HFFc6 (cell line): ENCODE results near the gene NR2C2AP. TPM values are rescaled to one million over a fixed set of nuclear protein-coding genes. Genes with fewer than 3 reads are reported as not detected.

Experiments used
- DNase-seq: peaks from one replicate; pipeline ENCODE4 v3.0.0-alpha.2; 2018
- H3K27ac Mint-ChIP-seq: 2 replicates; pipeline ENCODE4 v1.8.0; 2020; ENCODE audit warnings: mild to moderate bottlenecking, mixed read lengths
- H3K27me3 Mint-ChIP-seq: 2 replicates; pipeline ENCODE4 v1.8.0; 2021; ENCODE audit warnings: mild to moderate bottlenecking, moderate library complexity, mixed read lengths; ENCODE audit not compliant: insufficient read depth
- H3K36me3 Mint-ChIP-seq: 2 replicates; pipeline ENCODE4 v1.8.0; 2021; ENCODE audit warnings: low read depth, mixed read lengths
- H3K4me1 Mint-ChIP-seq: 2 replicates; pipeline ENCODE4 v1.8.0; 2020; ENCODE audit warnings: low read depth, mixed read lengths
- H3K4me3 Mint-ChIP-seq: 2 replicates; pipeline ENCODE4 v1.8.0; 2020; ENCODE audit warnings: mild to moderate bottlenecking, moderate library complexity, mixed read lengths
- H3K9me3 Mint-ChIP-seq: 2 replicates; pipeline ENCODE4 v1.8.0; 2020; ENCODE audit warnings: mild to moderate bottlenecking, mixed read lengths
- total RNA-seq, 6 experiments: library from RNA; stranded (reverse); fragmentation: NEBNext Ultra II Directional; extraction: Animal tissue kit (Norgen Biotek cat#: 25700); gene quantifications; 2 replicates in 1 of 6; 3 replicates in 5 of 6; pipeline ENCODE4 v1.2.3, GENCODE V29; 2021
- TF ChIP-seq, protein P1 (sequence below): fragments of 200-600 bp; sonication (generic); IDR thresholded peaks from 2 replicates; pipeline ENCODE4 v1.5.0; 2021; ENCODE audit warnings: antibody characterized with exemption, mild to moderate bottlenecking

NR2C2AP gene
- total RNA-seq, 6 experiments from 2014 or later = 6.5 to 12.8 (median 9.3) TPM

DNA sequence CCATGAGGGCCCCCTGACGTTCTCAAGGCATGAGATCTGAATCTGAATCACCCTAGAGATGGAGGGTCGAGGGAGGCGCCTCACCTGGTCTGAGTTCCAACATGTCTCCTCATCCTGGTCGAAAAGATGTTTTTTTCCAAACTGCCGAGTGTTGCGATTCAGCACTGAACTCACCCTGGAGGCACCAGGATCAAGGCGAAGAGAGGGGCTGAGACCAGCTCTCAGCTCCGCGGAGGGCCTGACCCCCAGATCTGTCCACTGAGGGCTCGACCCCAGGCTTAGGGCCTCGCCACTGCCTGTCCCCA, 555 bp downstream of the NR2C2AP start:
- peaks cover 9% of the 10 kb centered on the region for H3K27me3 Mint-ChIP-seq
- peaks cover 18% of the 10 kb centered on the region for H3K36me3 Mint-ChIP-seq
- H3K9me3 Mint-ChIP-seq = no peaks in the 10 kb centered on the region
- H3K27ac Mint-ChIP-seq = peak overlapping the region; percentile 79
- TF ChIP-seq, protein P1, sequence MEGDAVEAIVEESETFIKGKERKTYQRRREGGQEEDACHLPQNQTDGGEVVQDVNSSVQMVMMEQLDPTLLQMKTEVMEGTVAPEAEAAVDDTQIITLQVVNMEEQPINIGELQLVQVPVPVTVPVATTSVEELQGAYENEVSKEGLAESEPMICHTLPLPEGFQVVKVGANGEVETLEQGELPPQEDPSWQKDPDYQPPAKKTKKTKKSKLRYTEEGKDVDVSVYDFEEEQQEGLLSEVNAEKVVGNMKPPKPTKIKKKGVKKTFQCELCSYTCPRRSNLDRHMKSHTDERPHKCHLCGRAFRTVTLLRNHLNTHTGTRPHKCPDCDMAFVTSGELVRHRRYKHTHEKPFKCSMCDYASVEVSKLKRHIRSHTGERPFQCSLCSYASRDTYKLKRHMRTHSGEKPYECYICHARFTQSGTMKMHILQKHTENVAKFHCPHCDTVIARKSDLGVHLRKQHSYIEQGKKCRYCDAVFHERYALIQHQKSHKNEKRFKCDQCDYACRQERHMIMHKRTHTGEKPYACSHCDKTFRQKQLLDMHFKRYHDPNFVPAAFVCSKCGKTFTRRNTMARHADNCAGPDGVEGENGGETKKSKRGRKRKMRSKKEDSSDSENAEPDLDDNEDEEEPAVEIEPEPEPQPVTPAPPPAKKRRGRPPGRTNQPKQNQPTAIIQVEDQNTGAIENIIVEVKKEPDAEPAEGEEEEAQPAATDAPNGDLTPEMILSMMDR = no peak
- peaks cover 11% of the 10 kb centered on the region for H3K4me1 Mint-ChIP-seq
- DNase-seq = no peak
- H3K4me3 Mint-ChIP-seq = peak overlapping the region; percentile 91

DNA sequence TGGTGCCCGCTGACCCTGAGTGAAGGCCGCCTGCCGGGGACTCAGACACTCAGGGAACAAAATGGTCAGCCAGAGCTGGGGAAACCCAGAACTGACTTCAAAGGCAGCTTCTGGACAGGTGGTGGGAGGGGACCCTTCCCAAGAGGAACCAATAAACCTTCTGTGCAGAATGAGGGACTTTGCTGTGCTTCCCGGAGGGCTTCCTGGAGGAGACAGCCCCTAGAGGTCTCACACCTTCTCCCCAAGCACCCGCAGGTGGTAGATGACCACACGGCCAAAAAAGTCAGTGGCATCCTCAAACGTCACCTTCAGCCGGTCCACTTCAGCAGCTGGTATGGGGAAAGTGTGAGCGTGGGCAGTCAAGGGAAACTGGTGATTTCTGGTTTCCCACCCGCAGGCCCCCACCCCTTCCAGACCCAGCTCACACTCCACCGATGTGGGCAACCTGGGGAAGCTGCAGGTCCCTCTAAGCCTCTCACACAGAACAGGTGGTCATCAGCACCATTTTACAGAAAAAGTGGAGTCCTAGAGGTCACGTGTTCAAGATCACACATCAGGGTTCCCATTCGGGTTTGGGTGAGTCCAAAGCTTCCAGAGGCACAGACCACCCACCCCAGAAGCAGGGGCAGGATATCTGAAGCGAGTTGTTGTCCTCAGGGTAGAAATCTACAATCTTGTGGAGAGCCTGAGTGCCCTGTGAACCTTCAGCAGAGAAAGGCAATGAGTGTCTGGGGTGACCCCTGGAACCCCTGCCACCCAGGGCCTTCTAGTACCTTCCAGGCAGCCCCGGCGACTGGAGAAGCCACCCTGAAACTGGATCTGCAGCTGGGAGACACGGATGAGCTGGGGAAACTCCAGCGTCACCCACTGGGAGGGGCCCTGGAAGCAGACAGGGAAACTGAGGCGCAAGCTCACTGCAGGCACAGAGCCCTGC, 1.2 kb downstream of the NR2C2AP start:
- Mint-ChIP-seq H3K27me3 (peaks cover 9% of the 10 kb centered on the region; the same call in 1 of the 2 replicates), H3K36me3 (peaks cover 18% of the 10 kb centered on the region), H3K4me1 (peaks cover 11% of the 10 kb centered on the region), H3K9me3 (no peaks in the 10 kb centered on the region), H3K27ac (peak overlapping the region; percentile 79; the same call in 1 of the 2 replicates), H3K4me3 (peak overlapping the region; percentile 91)
- TF ChIP-seq, protein P1 = no peak
- no peak for DNase-seq

DNA sequence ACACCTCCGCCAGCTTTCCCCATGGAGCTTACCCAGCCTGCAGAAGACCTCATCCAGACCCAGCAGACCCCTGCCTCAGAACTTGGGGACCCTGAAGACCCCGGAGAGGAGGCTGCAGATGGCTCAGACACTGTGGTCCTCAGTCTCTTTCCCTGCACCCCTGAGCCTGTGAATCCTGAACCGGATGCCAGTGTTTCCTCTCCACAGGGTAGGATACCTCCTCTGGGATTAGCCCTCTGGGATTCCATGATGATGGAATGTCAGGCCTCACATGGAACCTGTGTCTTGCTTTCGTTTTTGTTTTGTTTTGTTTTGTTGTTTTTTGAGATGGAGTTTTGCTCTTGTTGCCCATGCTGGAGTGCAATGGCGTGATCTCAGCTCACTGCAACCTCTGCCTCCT, 9.3 kb downstream of the NR2C2AP start:
- DNase-seq = no peak
- H3K4me3 Mint-ChIP-seq = peak overlapping the region; percentile 98
- H3K27ac Mint-ChIP-seq = 0 out of 2 replicates have a peak overlapping the region, but pooled peaks have one; percentile 42

DNA sequence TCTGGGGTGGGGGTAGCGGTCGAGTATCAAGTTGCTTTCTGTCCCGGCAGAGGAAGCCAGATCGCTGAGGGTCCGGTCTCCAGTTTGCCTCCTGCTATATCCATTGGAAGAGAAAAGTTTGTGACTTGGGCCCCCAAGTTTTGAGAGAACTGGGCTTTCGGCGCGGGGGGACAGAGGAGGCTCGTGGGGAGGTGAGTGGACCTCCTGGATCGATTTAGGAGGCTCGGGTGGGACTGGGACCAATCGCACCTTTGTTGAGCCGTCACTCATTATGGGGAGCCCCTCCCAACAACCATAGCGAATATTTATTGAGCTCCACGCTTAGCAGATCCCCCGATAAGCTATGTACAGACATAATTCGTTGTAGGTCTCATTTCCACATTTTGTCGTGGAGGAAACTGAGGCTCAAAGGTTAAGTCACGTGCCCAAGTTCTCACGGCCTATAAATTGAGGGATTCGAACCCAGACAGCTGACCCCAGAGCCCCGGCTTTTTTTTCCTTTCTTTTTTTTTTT, 10.2 kb downstream of the NR2C2AP start:
- TF ChIP-seq, protein P1 = no peak
- Mint-ChIP-seq H3K4me1 (peaks cover 30% of the 10 kb centered on the region), H3K27me3 (peaks cover 2% of the 10 kb centered on the region; the same call in 1 of the 2 replicates), H3K4me3 (peak overlapping the region; percentile 98), H3K9me3 (no peaks in the 10 kb centered on the region), H3K27ac (peak overlapping the region; percentile 88), H3K36me3 (peaks cover 6% of the 10 kb centered on the region; the same call in 1 of the 2 replicates)
- DNase-seq = no peak

More for the DNA sequence above, 9.3 kb downstream of the NR2C2AP start:
- Mint-ChIP-seq H3K27me3 (peaks cover 2% of the 10 kb centered on the region; the same call in 1 of the 2 replicates), H3K36me3 (peaks cover 12% of the 10 kb centered on the region; the same call in 1 of the 2 replicates), H3K4me1 (peaks cover 30% of the 10 kb centered on the region), H3K9me3 (no peaks in the 10 kb centered on the region)
- TF ChIP-seq, protein P1 = no peak

DNA sequence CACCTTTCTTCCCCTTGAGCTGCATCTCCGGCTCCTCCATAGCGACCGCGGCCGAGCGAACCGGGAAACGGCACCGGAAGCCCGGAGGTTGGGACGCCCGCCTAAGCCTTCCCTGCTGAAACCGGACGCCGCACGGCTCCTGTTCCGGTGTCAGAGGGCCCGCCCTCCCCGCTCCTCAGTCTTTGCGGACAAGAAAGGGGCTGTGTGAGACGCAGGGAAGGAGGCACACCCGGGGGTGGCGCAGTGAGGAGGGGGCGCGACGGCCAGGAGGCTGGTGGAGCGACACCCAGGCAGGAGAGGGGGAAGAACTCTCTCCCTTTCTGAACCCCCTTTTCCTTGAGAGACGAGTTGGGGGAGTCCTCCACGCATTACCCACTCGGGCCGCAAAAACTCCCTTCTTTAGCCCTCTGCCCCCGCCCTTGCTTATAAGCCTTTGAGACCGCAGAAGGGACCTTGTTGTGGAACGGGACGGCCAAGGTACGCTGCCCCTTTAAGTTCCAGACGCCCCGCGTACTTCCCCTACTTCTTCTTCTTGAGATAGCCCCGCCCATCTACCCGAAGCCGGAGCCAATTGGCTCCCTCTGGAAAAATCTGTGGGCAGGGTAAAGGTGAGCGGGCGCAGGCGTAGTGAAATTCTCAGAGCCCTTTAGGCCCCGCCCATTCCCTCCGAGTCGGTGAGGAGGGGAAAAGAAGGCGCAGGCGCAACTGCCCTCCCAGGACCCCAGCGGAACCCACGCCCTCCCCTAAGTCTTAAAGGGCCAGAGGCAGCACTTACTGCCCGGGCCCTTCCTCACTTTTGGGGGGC, 10.9 kb downstream of the NR2C2AP start, which contains the start of the genes BORCS8 and RFXANK:
Gene BORCS8, minus strand, starts transcription at position 75 of the 805 bp plus-strand sequence. Its CDS starts 35 bp downstream, at position 40.
Gene RFXANK, plus strand, starts transcription at position 181 of the 805 bp plus-strand sequence. CDS start 1,689 bp downstream, outside the sequence.
- DNase-seq = peak; percentile 98
- Mint-ChIP-seq H3K27me3 (peaks cover 2% of the 10 kb centered on the region; the same call in 1 of the 2 replicates), H3K4me1 (peaks cover 30% of the 10 kb centered on the region), H3K27ac (peak within 1 kb of the TSS; percentile 96), H3K9me3 (no peaks in the 10 kb centered on the region), H3K36me3 (peaks cover 5% of the 10 kb centered on the region; the same call in 1 of the 2 replicates), H3K4me3 (peak within 1 kb of the TSS; percentile 98)
- TF ChIP-seq, protein P1 = no peak
